ENCODE measurements around the gene TIMELESS.
A peak's percentile ranks its signal among the peaks of the same experiment; 100 is the strongest.

The TIMELESS gene

GRCh38 chr12:56454557-56454956, 5.3 kb upstream of the TIMELESS start, which contains the start of gene MIP:
MIP (minus strand) TSS chr12:56454657; CDS start chr12:56454613, 44 bp downstream.
- TF ChIP-seq EZH2phosphoT487 (IDR thresholded peaks at IDR 0.05; ENCODE audit: borderline replicate concordance) = no peak
- no peak for TF ChIP-seq CTCF (conservative IDR thresholded peaks at IDR 0.05; ENCODE audit: low read length)
- Histone ChIP-seq H2AFZ (ENCODE audit: low read length) (no peak within 1 kb of the TSS), H3K79me2 (ENCODE audit: insufficient read depth, low read length) (no peaks in the 10 kb centered on the region), H3K9me2 (replicated peaks; ENCODE audit: low read depth, low read length) (no peaks in the 10 kb centered on the region), H3K27me3 (ENCODE audit: insufficient read depth, low read length, poor library complexity, severe bottlenecking) (no peaks in the 10 kb centered on the region), H4K20me1 (ENCODE audit: insufficient read depth, low read length, poor library complexity, severe bottlenecking) (no peaks in the 10 kb centered on the region), H3K9ac (ENCODE audit: low read depth, low read length, poor library complexity, severe bottlenecking) (no peak within 1 kb of the TSS), H3K4me2 (ENCODE audit: low read depth, low read length, poor library complexity, severe bottlenecking) (no peak within 1 kb of the TSS), H3K4me1 (ENCODE audit: insufficient read depth, low read length, poor library complexity, severe bottlenecking) (peaks cover 5% of the 10 kb centered on the region), H3K36me3 (ENCODE audit: insufficient read depth, low read length) (no peaks in the 10 kb centered on the region), H3K9me3 (ENCODE audit: insufficient read depth, low read depth, low read length) (no peaks in the 10 kb centered on the region), H3K4me3 (ENCODE audit: low read length, poor library complexity, severe bottlenecking) (no peak within 1 kb of the TSS), H3F3A (ENCODE audit: low read depth) (no peaks in the 10 kb centered on the region)

- H3K27me3 ChIP-seq (ENCODE audit: insufficient read depth, low read length, poor library complexity, severe bottlenecking) = no peaks in the 10 kb centered on the region
- H3K9me3 ChIP-seq (ENCODE audit: insufficient read depth, low read depth, low read length) = no peaks in the 10 kb centered on the region
- H3K4me2 ChIP-seq (ENCODE audit: low read depth, low read length, poor library complexity, severe bottlenecking) = no peak overlapping the region
- no peaks in the 10 kb centered on the region for H3F3A ChIP-seq (ENCODE audit: low read depth)
- no peak overlapping the region for H3K9ac ChIP-seq (ENCODE audit: low read depth, low read length, poor library complexity, severe bottlenecking)
- H3K9me2 ChIP-seq (replicated peaks; ENCODE audit: low read depth, low read length) = no peaks in the 10 kb centered on the region
- H4K20me1 ChIP-seq (ENCODE audit: insufficient read depth, low read length, poor library complexity, severe bottlenecking) = no peaks in the 10 kb centered on the region
- peaks cover 18% of the 10 kb centered on the region for H3K79me2 ChIP-seq (ENCODE audit: insufficient read depth, low read length)
- H3K4me1 ChIP-seq (ENCODE audit: insufficient read depth, low read length, poor library complexity, severe bottlenecking) = peaks cover 18% of the 10 kb centered on the region
- no peaks in the 10 kb centered on the region for H3K36me3 ChIP-seq (ENCODE audit: insufficient read depth, low read length)
- TF ChIP-seq EZH2phosphoT487 (IDR thresholded peaks at IDR 0.05; ENCODE audit: borderline replicate concordance) = no peak
- TF ChIP-seq CTCF (conservative IDR thresholded peaks at IDR 0.05; ENCODE audit: low read length) = no peak
- no peak overlapping the region for H3K4me3 ChIP-seq (ENCODE audit: low read length, poor library complexity, severe bottlenecking)
- no peak overlapping the region; the same call in 1 of the 2 replicates for H2AFZ ChIP-seq (ENCODE audit: low read length)
These were observed 1.9 kb upstream of the TIMELESS start for GRCh38 chr12:56451147-56451546.

- H3K27me3 ChIP-seq (ENCODE audit: insufficient read depth, low read length, poor library complexity, severe bottlenecking) = no peaks in the 10 kb centered on the region
- TF ChIP-seq CTCF (conservative IDR thresholded peaks at IDR 0.05; ENCODE audit: low read length) (no peak), EZH2phosphoT487 (IDR thresholded peaks at IDR 0.05; ENCODE audit: borderline replicate concordance) (no peak)
- H3K36me3 ChIP-seq (ENCODE audit: insufficient read depth, low read length) = no peaks in the 10 kb centered on the region
- no peak overlapping the region for H2AFZ ChIP-seq (ENCODE audit: low read length)
- peak overlapping the region; percentile 89 for H3K4me2 ChIP-seq (ENCODE audit: low read depth, low read length, poor library complexity, severe bottlenecking)
- H3K79me2 ChIP-seq (ENCODE audit: insufficient read depth, low read length) = peaks cover 18% of the 10 kb centered on the region
- H3K4me3 ChIP-seq (ENCODE audit: low read length, poor library complexity, severe bottlenecking) = no peak overlapping the region
- peaks cover 18% of the 10 kb centered on the region for H3K4me1 ChIP-seq (ENCODE audit: insufficient read depth, low read length, poor library complexity, severe bottlenecking)
- H3K9ac ChIP-seq (ENCODE audit: low read depth, low read length, poor library complexity, severe bottlenecking) = no peak overlapping the region
- H3K9me3 ChIP-seq (ENCODE audit: insufficient read depth, low read depth, low read length) = no peaks in the 10 kb centered on the region
- no peaks in the 10 kb centered on the region for H3K9me2 ChIP-seq (replicated peaks; ENCODE audit: low read depth, low read length)
- H4K20me1 ChIP-seq (ENCODE audit: insufficient read depth, low read length, poor library complexity, severe bottlenecking) = no peaks in the 10 kb centered on the region
- no peaks in the 10 kb centered on the region for H3F3A ChIP-seq (ENCODE audit: low read depth)
These were observed 1.0 kb upstream of the TIMELESS start for GRCh38 chr12:56450241-56450640.

Data from Loucy (cell line).